GM19372 (cell line): ENCODE results near the gene GMDS.

Experiments
- ATAC-seq: cut with Tn5 transposase; IDR thresholded peaks from one replicate; pipeline ENCODE4 v1.9.1; 2021; ENCODE audit warnings: mild to moderate bottlenecking, low read depth, moderate library complexity; ENCODE audit not compliant: unreplicated experiment

GMDS gene

DNA sequence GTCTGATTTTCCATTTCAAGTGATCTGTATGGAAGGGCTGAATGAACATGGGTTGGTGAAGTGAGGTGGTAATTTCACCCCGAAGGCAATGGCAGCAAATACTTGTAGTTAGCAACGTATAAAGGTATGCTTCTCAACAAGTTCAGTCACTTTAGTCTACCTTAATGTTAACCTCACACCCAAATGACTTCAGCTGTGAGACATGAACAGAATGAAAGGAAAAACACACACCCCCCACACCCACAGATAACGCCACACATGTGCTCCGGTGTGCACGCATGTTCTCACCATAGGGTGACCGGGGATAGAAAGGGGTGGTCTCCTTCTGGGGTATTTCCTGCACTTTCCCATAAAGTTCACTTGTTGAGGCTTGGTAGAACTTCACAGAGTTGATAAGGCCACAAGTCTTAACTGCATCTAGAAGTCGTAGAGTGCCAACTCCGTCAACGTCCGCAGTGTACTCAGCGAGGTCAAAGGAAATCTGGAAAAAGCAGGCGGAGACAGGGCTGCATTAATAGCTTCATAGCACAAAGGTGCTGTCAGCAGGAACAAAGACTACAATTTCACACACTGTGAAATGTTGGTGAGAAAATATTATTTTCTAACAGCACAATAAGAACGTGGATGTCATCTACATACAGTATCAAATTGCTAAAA is 284.8 kb downstream of the GMDS start:
- no peak for ATAC-seq

DNA sequence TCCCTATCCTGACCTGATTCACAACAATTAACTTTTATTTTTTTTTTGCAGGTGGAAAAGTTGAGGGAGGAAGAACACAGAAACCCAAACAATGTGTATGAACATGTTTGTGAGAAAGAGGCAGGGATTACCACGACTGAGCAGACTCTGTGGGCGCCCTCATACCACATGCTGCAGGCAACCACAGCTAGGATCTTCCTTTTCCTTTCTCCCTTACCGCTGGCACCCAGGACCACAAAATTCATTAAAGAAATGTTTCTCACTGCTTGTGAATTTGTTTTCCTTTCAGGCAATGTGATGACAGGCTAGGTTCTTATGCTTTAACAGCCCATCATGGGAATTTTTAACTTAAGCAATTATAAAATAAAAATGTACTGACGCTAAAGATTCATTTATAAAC is 287.1 kb downstream of the GMDS start:
- ATAC-seq: no peak

- no peak for ATAC-seq
Measured at GRCh38 chr6:1957746-1958145, 287.7 kb downstream of the GMDS start.

- ATAC-seq: no peak
Measured at GRCh38 chr6:1952740-1953360, 292.6 kb downstream of the GMDS start.

DNA sequence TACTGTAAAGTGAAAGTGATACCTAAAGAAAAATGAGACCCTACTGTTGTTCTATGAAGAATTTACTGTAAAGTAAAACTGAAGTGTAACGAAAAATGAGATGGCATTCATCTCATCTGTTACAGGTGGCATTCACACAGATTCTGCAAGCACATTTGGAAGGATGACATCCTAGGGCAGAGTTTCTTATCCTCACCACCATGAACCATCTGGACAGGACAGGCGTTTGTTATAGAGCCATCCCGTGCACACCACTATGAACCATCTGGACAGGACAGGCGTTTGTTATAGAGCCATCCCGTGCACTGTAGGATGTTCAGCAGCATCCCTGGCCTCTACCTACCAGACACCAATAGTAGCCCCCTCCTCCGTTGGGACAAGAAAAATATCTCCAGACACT is 294.8 kb downstream of the GMDS start:
- ATAC-seq: no peak

- no peak for ATAC-seq
Measured at GRCh38 chr6:1949538-1949937, 295.9 kb downstream of the GMDS start.

GRCh38 chr6:1947922-1948321 is 297.5 kb downstream of the GMDS start:
- ATAC-seq: no peak

DNA sequence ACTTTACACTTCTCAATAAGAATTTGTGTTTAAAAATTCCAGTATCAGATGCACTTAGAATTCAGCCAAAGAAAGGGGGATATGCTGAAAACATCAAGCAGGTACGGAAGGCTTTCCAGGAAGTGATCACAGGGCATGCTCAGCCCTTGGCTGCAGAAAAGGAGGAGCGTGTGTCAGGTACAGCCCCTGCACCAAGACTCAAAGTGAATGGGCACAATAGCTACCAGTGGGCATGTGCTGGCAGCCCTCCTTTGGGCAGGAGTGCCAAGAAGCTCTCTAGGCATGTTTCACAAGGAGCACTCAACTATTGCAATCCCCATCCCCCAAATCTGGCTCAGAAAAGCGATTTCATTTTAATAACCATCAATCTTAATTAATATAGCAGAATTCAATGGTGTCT is 298.8 kb downstream of the GMDS start:
- no peak for ATAC-seq

GRCh38 chr6:1945235-1945832 is 300.1 kb downstream of the GMDS start:
- no peak for ATAC-seq

GRCh38 chr6:1942834-1943233 is 302.6 kb downstream of the GMDS start:
- ATAC-seq: no peak

- ATAC-seq: no peak
Measured at GRCh38 chr6:1941534-1941933, 303.9 kb downstream of the GMDS start.

- peak; percentile 53 for ATAC-seq
Measured at GRCh38 chr6:1940381-1940780, 305.0 kb downstream of the GMDS start.

- no peak for ATAC-seq
Measured at GRCh38 chr6:1933292-1933691, 312.1 kb downstream of the GMDS start.

- no peak for ATAC-seq
Measured at GRCh38 chr6:1931817-1932216, 313.6 kb downstream of the GMDS start.

- no peak for ATAC-seq
Measured at GRCh38 chr6:1930356-1930755, 315.0 kb downstream of the GMDS start.

GRCh38 chr6:1929931-1930330 is 315.5 kb downstream of the GMDS start:
- ATAC-seq: no peak

- no peak for ATAC-seq
Measured at GRCh38 chr6:1925743-1926430, 319.5 kb downstream of the GMDS start.

DNA sequence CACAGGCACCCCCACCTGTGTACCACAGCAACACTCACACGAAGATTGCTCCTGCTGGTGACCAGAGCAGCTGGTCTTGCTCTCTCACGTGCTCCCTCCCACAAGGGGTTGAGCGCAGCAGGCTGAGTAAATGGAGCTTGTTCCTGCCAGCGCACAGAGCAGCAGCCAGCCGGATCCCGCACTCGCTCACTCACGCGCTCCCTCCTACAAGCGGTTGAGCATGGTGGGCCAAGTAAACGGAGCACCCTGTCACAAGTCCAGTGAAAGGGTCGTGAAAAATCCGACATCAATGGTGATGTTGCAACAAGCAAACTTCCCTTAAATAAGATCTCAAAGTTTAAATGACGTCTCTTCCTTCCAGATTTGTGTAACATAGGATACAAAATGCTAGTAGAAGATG is 322.0 kb downstream of the GMDS start:
- no peak for ATAC-seq

GRCh38 chr6:1917626-1918371 is 327.6 kb downstream of the GMDS start:
- ATAC-seq: no peak

DNA sequence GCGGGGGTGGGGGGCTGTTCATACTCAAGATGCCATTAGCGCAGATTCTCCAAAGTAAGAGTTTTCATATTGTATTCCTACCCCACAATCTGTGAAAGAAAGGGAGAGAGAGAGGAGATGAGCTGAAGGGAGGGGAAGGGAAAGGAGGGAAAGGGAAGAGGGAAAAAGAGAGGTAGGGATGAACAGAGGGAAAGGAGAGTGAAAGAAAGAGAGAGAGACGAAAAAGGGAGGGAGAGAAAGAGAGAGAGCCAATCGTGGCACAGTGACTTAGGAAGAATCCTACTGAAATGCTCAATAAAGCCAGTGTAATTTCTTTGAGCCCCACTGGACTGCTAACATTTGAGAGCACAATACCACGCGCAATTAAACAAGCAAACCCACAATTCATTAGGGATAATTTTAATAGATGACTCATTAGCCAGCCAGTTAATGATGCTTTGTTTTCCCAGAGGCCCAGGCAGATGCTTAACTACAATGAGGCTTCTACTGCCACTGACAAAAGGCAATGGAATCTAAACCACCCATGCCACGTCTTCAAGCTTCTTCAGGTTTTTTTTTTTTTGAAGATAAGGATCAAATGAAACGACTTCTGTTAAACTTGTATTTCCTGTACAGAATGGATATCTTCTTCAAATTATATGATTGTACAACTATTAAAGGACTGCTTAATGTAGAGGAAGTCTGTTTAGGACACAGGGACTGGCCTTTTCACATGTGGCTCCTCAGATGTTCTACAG is 328.9 kb downstream of the GMDS start:
- no peak for ATAC-seq
